Body of pancreas (tissue), 4 donors: ENCODE results near the gene VTCN1. TPM values are rescaled to one million over a fixed set of nuclear protein-coding genes. Genes with fewer than 3 reads are reported as not detected.

Experiments used
- ATAC-seq: fragments of 150-250 bp; one replicate; pipeline ENCODE4 v1.9.1; 2016
- DNase-seq, 4 donors: peaks; one replicate each; pipeline ENCODE4 v3.0.0-alpha.2; 2019
- H3K27ac ChIP-seq, 4 donors: fragments of 200-600 bp; sonication (generic); 1 replicate in 3 of 4; 2 replicates in 1 of 4; pipeline versions ENCODE4 v1.5.1 to v1.6.1; 2016 to 2019; ENCODE audit warnings: mild to moderate bottlenecking in 1 of 4, mixed read lengths in 1 of 4, moderate library complexity in 1 of 4
- H3K27me3 ChIP-seq, 2 donors: fragments of 200-600 bp; sonication (generic); one replicate each; pipeline ENCODE4 v1.6.0; 2016; ENCODE audit warnings: mild to moderate bottlenecking in 1 of 2
- H3K36me3 ChIP-seq, 2 donors: fragments of 200-600 bp; sonication (generic); replicated peaks in 1 of 2; 2 replicates each; pipeline ENCODE4 v1.5.1; 2016; ENCODE audit warnings: low read depth in 2 of 2; ENCODE audit not compliant: insufficient read depth in 1 of 2
- H3K4me1 ChIP-seq: fragments of 200-600 bp; sonication (generic); one replicate; pipeline ENCODE4 v1.6.0; 2016
- H3K4me3 ChIP-seq, 2 donors: fragments of 200-600 bp; sonication (generic); 1 replicate in 1 of 2; 2 replicates in 1 of 2; pipeline ENCODE4 v1.5.1; 2016 to 2019
- H3K9me3 ChIP-seq, 3 donors: fragments of 200-600 bp; sonication (generic); 1 replicate in 2 of 3; 2 replicates in 1 of 3; pipeline ENCODE4 v1.5.1; 2016
- CTCF ChIP-seq, 7 experiments: fragments of 450-650 bp in 4 of 7; fragments of 200-600 bp in 3 of 7; sonication (generic) in 3 of 7; IDR thresholded peaks; one replicate each; pipeline ENCODE4 v1.5.1; 2016 to 2019; ENCODE audit warnings: antibody characterized with exemption in 7 of 7
- POLR2A ChIP-seq, 3 donors: fragments of 450-650 bp; IDR thresholded peaks; one replicate each; pipeline ENCODE4 v1.6.1; 2016; ENCODE audit warnings: antibody characterized with exemption in 3 of 3, mild to moderate bottlenecking in 2 of 3
- WGBS, 2 donors: methylation state at CpG; one replicate each; pipeline ENCODE4 v1.1.5; 2017; 5-methylcytosine and 5-hydroxymethylcytosine counted together
- intact Hi-C: fragments of 100-400 bp; cut with DNase I; formaldehyde crosslinking; loops from one replicate; pipeline ENCODE4 v1.15.1; 2023
- total RNA-seq, 2 donors: library from RNA; depleted of rRNA; stranded (reverse); fragments of >200 nt; gene quantifications; one replicate each; pipeline ENCODE4 v1.1.0, GENCODE V29; 2016

The VTCN1 gene
- total RNA-seq, 2 donors from 2014 or later: 20.4 to 23.1 TPM

- no peak for ATAC-seq
- Histone ChIP-seq H3K36me3 (no peaks in the 10 kb centered on the region), H3K27me3 (no peaks in the 10 kb centered on the region), H3K9me3 (no peaks in the 10 kb centered on the region), H3K4me3 (no peak overlapping the region), H3K27ac (no peak overlapping the region), H3K4me1 (no peaks in the 10 kb centered on the region)
- TF ChIP-seq POLR2A (IDR thresholded peaks at IDR 0.05) (no peak), CTCF (IDR thresholded peaks at IDR 0.05) (no peak)
- no peak for DNase-seq
- WGBS, 2 donors: 79 to 80% methylated on average over 2 of the region's 2 CpGs
- intact Hi-C loops: no loop called here
Observed at GRCh38 chr1:117135329-117135728, 75.4 kb downstream of the VTCN1 start.

GRCh38 chr1:117130526-117130925 is 80.2 kb downstream of the VTCN1 start:
- TF ChIP-seq POLR2A (IDR thresholded peaks at IDR 0.05) (no peak), CTCF (IDR thresholded peaks at IDR 0.05) (no peak)
- WGBS, 2 donors: 75 to 87% methylated on average over 4 of the region's 4 CpGs
- intact Hi-C loops: no loop called here

GRCh38 chr1:117128323-117129079 is 82.2 kb downstream of the VTCN1 start:
- H3K27me3 ChIP-seq: no peaks in the 10 kb centered on the region
- H3K4me3 ChIP-seq: no peak overlapping the region
- no peak for DNase-seq
- 19 to 21% methylated on average over 5 of the region's 5 CpGs for WGBS, 2 donors
- H3K4me1 ChIP-seq: peaks cover 10% of the 10 kb centered on the region
- peak; percentile 71 for ATAC-seq
- no peak for TF ChIP-seq POLR2A (IDR thresholded peaks at IDR 0.05)
- peak; percentile 30 to 62 (median 48) for TF ChIP-seq CTCF (IDR thresholded peaks at IDR 0.05)
- H3K9me3 ChIP-seq: no peaks in the 10 kb centered on the region
- H3K27ac ChIP-seq: peak overlapping the region in 3 of 4 donors; percentile 27 to 54 (median 49)
- intact Hi-C loops: loop anchor here (10.0 kb wide), 2 partner anchors 54 to 156 kb away; no protein-coding TSS in a partner anchor
- H3K36me3 ChIP-seq: no peaks in the 10 kb centered on the region

More at GRCh38 chr1:117130526-117130925, 80.2 kb downstream of the VTCN1 start:
- ATAC-seq: no peak
- no peaks in the 10 kb centered on the region for H3K27me3 ChIP-seq
- no peak overlapping the region for H3K27ac ChIP-seq
- no peaks in the 10 kb centered on the region for H3K9me3 ChIP-seq
- peaks cover 10% of the 10 kb centered on the region for H3K4me1 ChIP-seq
- H3K4me3 ChIP-seq: no peak overlapping the region
- no peaks in the 10 kb centered on the region for H3K36me3 ChIP-seq
- no peak for DNase-seq

- Histone ChIP-seq H3K27ac (no peak overlapping the region), H3K4me1 (peaks cover 10% of the 10 kb centered on the region), H3K9me3 (no peaks in the 10 kb centered on the region), H3K36me3 (no peaks in the 10 kb centered on the region), H3K27me3 (no peaks in the 10 kb centered on the region), H3K4me3 (no peak overlapping the region)
- ATAC-seq: no peak
- TF ChIP-seq POLR2A (IDR thresholded peaks at IDR 0.05): no peak
- TF ChIP-seq CTCF (IDR thresholded peaks at IDR 0.05): no peak
- intact Hi-C loops: loop anchor here (10.0 kb wide), 2 partner anchors 53 to 157 kb away; no protein-coding TSS in a partner anchor
- DNase-seq: no peak
Observed at GRCh38 chr1:117127795-117128194, 82.9 kb downstream of the VTCN1 start.

GRCh38 chr1:117124661-117125060 is 86.1 kb downstream of the VTCN1 start:
- ATAC-seq (no peak), DNase-seq (no peak)
- no peak overlapping the region for H3K27ac ChIP-seq
- H3K36me3 ChIP-seq: no peaks in the 10 kb centered on the region
- TF ChIP-seq POLR2A (IDR thresholded peaks at IDR 0.05) (no peak), CTCF (IDR thresholded peaks at IDR 0.05) (no peak)
- intact Hi-C loops: loop anchor here (10.0 kb wide), 2 partner anchors 50 to 160 kb away; no protein-coding TSS in a partner anchor
- WGBS, 2 donors: 23 to 74% methylated on average over 1 of the region's 1 CpG
- H3K9me3 ChIP-seq: no peaks in the 10 kb centered on the region
- H3K4me3 ChIP-seq: no peak overlapping the region
- H3K27me3 ChIP-seq: no peaks in the 10 kb centered on the region
- H3K4me1 ChIP-seq: peaks cover 26% of the 10 kb centered on the region
